Activated B cell treated with CpG ODN at 0.5 μM for 24 hours (primary cell): ENCODE data around the gene DDX31. TPM values are rescaled to one million over a fixed set of nuclear protein-coding genes. Genes with fewer than 3 reads are reported as not detected.

Source experiments
- ATAC-seq: fragments of 200-7000 bp; cut with Tn5 transposase; one replicate; pipeline ENCODE4 v1.10.0; 2021; ENCODE audit warnings: low read depth, mild to moderate bottlenecking, moderate library complexity
- CTCF ChIA-PET: fragments of 350-600 bp; sonication (Branson Sonifier 250); formaldehyde crosslinking; loops from one replicate; lab custom pipeline; 2021; ENCODE audit warnings: antibody characterized with exemption; lab: Charles Lee
- POLR2A ChIA-PET: fragments of 350-600 bp; sonication (Branson Sonifier 250); formaldehyde crosslinking; loops from one replicate; lab custom pipeline; 2021; ENCODE audit warnings: antibody characterized with exemption; lab: Charles Lee
- DNase-seq: peaks from one replicate; pipeline ENCODE4 v3.0.0; 2022
- H3K27ac Mint-ChIP-seq: one replicate; pipeline ENCODE4 v1.8.0; 2020; ENCODE audit warnings: mixed read lengths
- H3K27me3 Mint-ChIP-seq: one replicate; pipeline ENCODE4 v1.8.0; 2021; ENCODE audit warnings: mixed read lengths
- H3K36me3 Mint-ChIP-seq: one replicate; pipeline ENCODE4 v1.8.0; 2021; ENCODE audit warnings: low read depth, mixed read lengths
- H3K4me1 Mint-ChIP-seq: one replicate; pipeline ENCODE4 v1.8.0; 2021; ENCODE audit warnings: mixed read lengths
- H3K4me3 Mint-ChIP-seq: one replicate; pipeline ENCODE4 v1.8.0; 2020; ENCODE audit warnings: mild to moderate bottlenecking, mixed read lengths
- H3K9me3 Mint-ChIP-seq: one replicate; pipeline ENCODE4 v1.8.0; 2020; ENCODE audit warnings: mixed read lengths
- intact Hi-C: fragments of 100-400 bp; cut with micrococcal nuclease; formaldehyde crosslinking; loops from one replicate; pipeline ENCODE4 v1.15.1; 2024
- total RNA-seq: library from RNA; stranded (reverse); gene quantifications from 2 replicates; pipeline ENCODE4 v1.2.3, GENCODE V29; 2022
- TF ChIP-seq, protein P1 (sequence below): fragments of 200-600 bp; IDR thresholded peaks from one replicate; pipeline ENCODE4 v1.8.0; 2022; ENCODE audit warnings: antibody characterized with exemption, mild to moderate bottlenecking

The DDX31 gene
- total RNA-seq, 1 donor from 2014 or later: 21.8 TPM

DNA sequence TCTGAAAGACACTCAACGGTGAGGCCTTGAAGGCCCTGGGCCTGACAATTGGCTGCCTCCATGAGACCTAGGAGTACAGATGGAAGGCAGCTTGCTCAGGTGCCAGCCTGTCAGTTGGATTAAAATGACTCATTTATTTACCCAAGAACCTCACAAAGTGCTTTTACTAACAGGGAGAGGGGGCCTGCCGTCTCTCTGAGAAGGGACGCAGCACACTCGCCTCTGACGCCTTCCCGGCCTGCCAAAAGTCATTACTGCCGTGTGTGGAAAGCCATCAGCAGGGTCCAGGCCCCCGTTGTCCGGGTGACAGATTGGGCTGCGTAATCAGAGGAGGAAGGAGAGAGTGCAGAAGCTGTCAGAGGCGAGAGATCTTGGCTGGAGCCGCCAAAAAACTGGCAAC is 32.4 kb downstream of the DDX31 start:
- Mint-ChIP-seq H3K27me3 (no peaks in the 10 kb centered on the region), H3K27ac (no peak overlapping the region), H3K4me3 (no peak overlapping the region), H3K9me3 (no peaks in the 10 kb centered on the region), H3K4me1 (no peaks in the 10 kb centered on the region), H3K36me3 (peaks cover 73% of the 10 kb centered on the region)
- TF ChIP-seq, protein P1, sequence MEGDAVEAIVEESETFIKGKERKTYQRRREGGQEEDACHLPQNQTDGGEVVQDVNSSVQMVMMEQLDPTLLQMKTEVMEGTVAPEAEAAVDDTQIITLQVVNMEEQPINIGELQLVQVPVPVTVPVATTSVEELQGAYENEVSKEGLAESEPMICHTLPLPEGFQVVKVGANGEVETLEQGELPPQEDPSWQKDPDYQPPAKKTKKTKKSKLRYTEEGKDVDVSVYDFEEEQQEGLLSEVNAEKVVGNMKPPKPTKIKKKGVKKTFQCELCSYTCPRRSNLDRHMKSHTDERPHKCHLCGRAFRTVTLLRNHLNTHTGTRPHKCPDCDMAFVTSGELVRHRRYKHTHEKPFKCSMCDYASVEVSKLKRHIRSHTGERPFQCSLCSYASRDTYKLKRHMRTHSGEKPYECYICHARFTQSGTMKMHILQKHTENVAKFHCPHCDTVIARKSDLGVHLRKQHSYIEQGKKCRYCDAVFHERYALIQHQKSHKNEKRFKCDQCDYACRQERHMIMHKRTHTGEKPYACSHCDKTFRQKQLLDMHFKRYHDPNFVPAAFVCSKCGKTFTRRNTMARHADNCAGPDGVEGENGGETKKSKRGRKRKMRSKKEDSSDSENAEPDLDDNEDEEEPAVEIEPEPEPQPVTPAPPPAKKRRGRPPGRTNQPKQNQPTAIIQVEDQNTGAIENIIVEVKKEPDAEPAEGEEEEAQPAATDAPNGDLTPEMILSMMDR: no peak
- intact Hi-C loops: no loop called here
- POLR2A ChIA-PET: no interaction called here
- no peak for DNase-seq
- ATAC-seq: no peak
- CTCF ChIA-PET: no interaction called here

DNA sequence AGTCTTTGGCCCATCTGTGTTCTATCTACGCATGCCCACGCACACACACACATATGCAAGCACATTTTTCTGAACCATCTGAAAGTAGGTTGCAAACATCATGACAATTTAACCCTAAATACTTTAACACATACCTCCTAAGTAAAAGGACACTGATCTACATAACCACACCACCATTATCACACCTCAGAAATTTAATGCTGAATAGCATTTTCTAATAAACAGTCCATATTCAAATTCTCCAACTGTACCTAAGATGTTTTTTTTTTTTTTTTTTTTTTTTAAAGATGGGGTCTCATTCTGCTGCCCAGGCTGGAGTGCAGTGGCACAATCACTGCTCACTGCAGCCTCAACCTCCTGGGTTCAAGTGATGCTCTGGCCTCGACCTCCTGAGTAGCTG is 35.5 kb downstream of the DDX31 start:
- H3K27ac Mint-ChIP-seq: no peak overlapping the region
- POLR2A ChIA-PET: no interaction called here
- H3K36me3 Mint-ChIP-seq: peaks cover 73% of the 10 kb centered on the region
- H3K4me1 Mint-ChIP-seq: no peaks in the 10 kb centered on the region
- no peak overlapping the region for H3K4me3 Mint-ChIP-seq
- no peaks in the 10 kb centered on the region for H3K9me3 Mint-ChIP-seq
- TF ChIP-seq, protein P1: no peak
- no peaks in the 10 kb centered on the region for H3K27me3 Mint-ChIP-seq
- ATAC-seq: no peak
- CTCF ChIA-PET: no interaction called here
- no peak for DNase-seq
- intact Hi-C loops: no loop called here

DNA sequence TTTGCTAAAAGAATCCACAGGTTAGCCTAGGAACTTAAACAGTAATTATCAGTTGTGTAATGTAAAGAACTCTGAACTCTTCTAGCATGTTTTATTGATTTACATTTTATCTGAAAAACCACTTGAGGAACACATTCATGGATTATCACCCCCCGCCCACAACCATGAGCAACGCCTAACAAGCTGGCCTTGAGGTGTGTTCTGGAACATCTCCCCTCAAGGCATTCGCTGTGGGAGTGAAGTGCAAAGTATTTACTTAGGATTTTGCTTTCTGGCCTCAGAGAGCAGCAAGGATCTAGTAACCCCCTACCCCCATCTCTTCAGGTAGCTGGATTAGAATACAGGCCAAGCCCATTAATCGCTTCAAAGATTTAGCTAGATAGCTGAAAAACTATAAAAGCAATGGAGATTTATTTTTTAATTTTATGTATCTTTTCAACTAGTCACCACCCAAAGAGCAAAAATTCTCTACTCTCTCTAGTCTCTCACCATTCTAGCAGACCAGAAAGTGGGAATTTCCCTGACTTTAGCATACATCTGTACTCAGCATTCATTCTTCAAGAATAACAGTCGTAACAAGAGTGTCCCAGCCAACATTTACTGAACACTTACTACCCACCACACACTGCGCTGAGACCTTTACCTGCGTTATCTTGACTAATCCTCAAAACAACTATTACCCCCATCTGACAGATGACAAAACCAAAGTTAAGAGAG is 37.2 kb downstream of the DDX31 start:
- Mint-ChIP-seq H3K27me3 (no peaks in the 10 kb centered on the region), H3K4me1 (no peaks in the 10 kb centered on the region), H3K4me3 (no peak overlapping the region), H3K36me3 (peaks cover 75% of the 10 kb centered on the region), H3K9me3 (no peaks in the 10 kb centered on the region), H3K27ac (no peak overlapping the region)
- ChIA-PET POLR2A (no interaction called here), CTCF (no interaction called here)
- TF ChIP-seq, protein P1: no peak
- intact Hi-C loops: no loop called here
- ATAC-seq: no peak
- no peak for DNase-seq

DNA sequence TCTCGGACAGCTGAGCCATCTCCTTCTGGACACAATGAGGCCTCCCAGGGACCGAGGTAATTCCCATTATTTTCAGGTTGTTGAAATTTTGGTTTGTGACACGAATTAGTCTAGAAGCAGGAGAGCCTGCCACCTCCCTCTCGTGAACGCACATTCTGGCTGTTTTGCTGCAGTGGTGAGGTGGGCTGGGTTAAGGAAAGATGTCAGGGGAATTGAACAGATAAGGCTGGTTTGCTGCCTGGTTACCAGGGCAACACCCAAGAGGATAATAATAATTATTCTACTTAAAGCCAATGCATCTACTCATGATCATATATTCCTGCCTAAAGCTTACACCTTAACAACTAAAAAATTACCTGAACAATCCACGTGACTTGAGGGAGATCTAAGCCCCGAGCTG is 38.1 kb downstream of the DDX31 start:
- Mint-ChIP-seq H3K9me3 (no peaks in the 10 kb centered on the region), H3K4me1 (no peaks in the 10 kb centered on the region), H3K36me3 (peaks cover 74% of the 10 kb centered on the region), H3K27ac (no peak overlapping the region), H3K27me3 (no peaks in the 10 kb centered on the region), H3K4me3 (no peak overlapping the region)
- no peak for ATAC-seq
- DNase-seq: no peak
- CTCF ChIA-PET: no interaction called here
- TF ChIP-seq, protein P1: no peak
- intact Hi-C loops: no loop called here
- POLR2A ChIA-PET: no interaction called here

DNA sequence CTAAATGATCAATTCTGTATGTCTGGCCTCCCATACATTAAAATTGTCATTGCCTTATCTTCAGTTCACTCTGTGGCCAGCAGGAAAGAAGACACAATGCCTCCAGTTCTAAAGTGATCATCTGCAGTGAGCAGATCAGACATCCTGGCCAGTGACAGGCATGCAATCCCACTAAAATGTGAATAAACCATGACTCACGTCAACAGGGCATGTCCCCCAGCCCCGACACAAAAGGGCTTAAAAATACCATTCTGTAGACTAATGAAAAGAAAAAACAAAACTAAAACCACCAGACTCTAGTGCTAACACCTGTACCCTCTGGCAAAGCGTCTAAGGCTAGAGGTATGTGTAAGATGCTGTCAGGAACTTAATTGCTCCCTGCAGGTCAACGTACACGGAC is 38.5 kb downstream of the DDX31 start:
- H3K9me3 Mint-ChIP-seq: no peaks in the 10 kb centered on the region
- DNase-seq: no peak
- H3K27me3 Mint-ChIP-seq: no peaks in the 10 kb centered on the region
- no peaks in the 10 kb centered on the region for H3K4me1 Mint-ChIP-seq
- TF ChIP-seq, protein P1: no peak
- no peak overlapping the region for H3K4me3 Mint-ChIP-seq
- no peak overlapping the region for H3K27ac Mint-ChIP-seq
- peaks cover 76% of the 10 kb centered on the region for H3K36me3 Mint-ChIP-seq
- ChIA-PET CTCF (no interaction called here), POLR2A (no interaction called here)
- no peak for ATAC-seq
- intact Hi-C loops: no loop called here
